ENCODE measurements around the gene SDK1. TPM values are rescaled to one million over a fixed set of nuclear protein-coding genes. Genes with fewer than 3 reads are reported as not detected.

Gene SDK1
- total and polyA plus RNA-seq, 12 donors, result 1.0 to 5.3 (median 3.2) TPM

DNA sequence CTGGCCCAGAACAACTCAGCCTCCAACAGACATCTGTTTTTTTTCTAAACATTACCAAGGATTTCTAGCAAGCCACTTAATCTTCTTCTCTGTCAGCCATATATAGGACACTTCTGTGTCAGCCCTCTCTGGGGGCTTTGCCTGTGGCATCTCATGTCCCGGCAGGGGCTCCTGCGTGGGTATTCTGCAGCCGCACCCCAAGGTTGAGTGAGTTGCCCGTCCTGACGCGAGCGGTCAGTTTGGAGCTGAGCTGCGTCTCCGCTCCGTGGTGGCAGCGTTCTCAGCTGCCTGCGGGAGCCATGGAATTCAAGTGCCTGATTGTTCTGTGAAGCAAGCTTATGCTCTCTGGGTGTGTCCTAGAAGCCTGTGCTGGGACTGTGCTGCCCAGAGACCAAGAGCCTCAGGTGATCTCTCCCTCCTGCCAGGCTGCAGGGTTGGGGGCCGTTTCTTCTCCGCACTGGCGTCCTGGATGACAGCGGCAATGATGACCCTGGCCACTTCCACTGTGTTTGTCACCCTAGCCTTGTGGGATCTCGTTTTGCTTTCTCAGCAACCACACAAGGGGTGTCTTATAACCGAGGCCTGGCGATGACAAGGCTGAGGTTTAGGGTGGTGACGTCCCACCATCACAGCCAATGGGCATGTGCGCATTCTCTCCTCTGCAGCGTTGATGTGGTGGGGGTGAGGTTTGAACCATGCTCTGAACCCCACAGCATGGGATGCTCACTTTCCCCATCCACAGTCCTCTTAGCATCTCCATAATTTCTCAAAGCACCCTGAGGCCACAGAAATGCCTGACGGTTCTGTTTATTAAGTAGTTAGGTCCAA is 768.4 kb downstream of the SDK1 start:
- 86% methylated on average over 23 of the region's 23 CpGs for WGBS, 2 donors
- no peak for TF ChIP-seq CTCF (IDR thresholded peaks at IDR 0.05)
- Histone ChIP-seq H3K4me3 (no peak overlapping the region), H3K27ac (no peak overlapping the region), H3K27me3 (no peaks in the 10 kb centered on the region), H3K36me3 (no peaks in the 10 kb centered on the region), H3K4me1 (no peaks in the 10 kb centered on the region), H3K9me3 (no peaks in the 10 kb centered on the region)
- intact Hi-C loops (cut with DNase I), result loop anchor here in 1 of 10 donors (5.0 kb wide), 1 partner anchor 1103 kb away; no protein-coding TSS in a partner anchor
- no peak for DNase-seq
- no peak for ATAC-seq

GRCh38 chr7:4070214-4070613 is 769.2 kb downstream of the SDK1 start:
- Histone ChIP-seq H3K4me3 (no peak overlapping the region), H3K27ac (no peak overlapping the region), H3K9me3 (no peaks in the 10 kb centered on the region), H3K27me3 (no peaks in the 10 kb centered on the region), H3K36me3 (no peaks in the 10 kb centered on the region), H3K4me1 (no peaks in the 10 kb centered on the region)
- 67 to 77% methylated on average over 7 of the region's 7 CpGs for WGBS, 2 donors
- ATAC-seq (no peak), DNase-seq (no peak)
- no peak for TF ChIP-seq CTCF (IDR thresholded peaks at IDR 0.05)
- intact Hi-C loops (cut with DNase I), result no loop called here

- no peak for DNase-seq
- no peaks in the 10 kb centered on the region for H3K9me3 ChIP-seq
- no peaks in the 10 kb centered on the region for H3K27me3 ChIP-seq
- no peaks in the 10 kb centered on the region for H3K36me3 ChIP-seq
- no peak overlapping the region for H3K4me3 ChIP-seq
- H3K4me1 ChIP-seq, result no peaks in the 10 kb centered on the region
- no peak for TF ChIP-seq CTCF (IDR thresholded peaks at IDR 0.05)
- no peak for ATAC-seq
- H3K27ac ChIP-seq, result no peak overlapping the region
- intact Hi-C loops (cut with DNase I), result no loop called here
- 79% methylated on average over 11 of the region's 11 CpGs for WGBS, 2 donors
Measured at GRCh38 chr7:4071370-4072058, 770.5 kb downstream of the SDK1 start.

- no peaks in the 10 kb centered on the region for H3K27me3 ChIP-seq
- TF ChIP-seq CTCF (IDR thresholded peaks at IDR 0.05), result no peak
- H3K27ac ChIP-seq, result no peak overlapping the region
- ATAC-seq, result no peak
- intact Hi-C loops (cut with DNase I), result no loop called here
- H3K4me3 ChIP-seq, result no peak overlapping the region
- H3K9me3 ChIP-seq, result no peaks in the 10 kb centered on the region
- WGBS, 2 donors, result 87 to 90% methylated on average over 20 of the region's 20 CpGs
- H3K4me1 ChIP-seq, result no peaks in the 10 kb centered on the region
- no peak for DNase-seq
- no peaks in the 10 kb centered on the region for H3K36me3 ChIP-seq
Measured at GRCh38 chr7:4072161-4072925, 771.3 kb downstream of the SDK1 start.

All from heart right ventricle (tissue), 16 donors.